ENCODE measurements around the gene GDA. TPM values are rescaled to one million over a fixed set of nuclear protein-coding genes. Genes with fewer than 3 reads are reported as not detected.

GDA gene
- total RNA-seq, result 0.55 TPM

DNA sequence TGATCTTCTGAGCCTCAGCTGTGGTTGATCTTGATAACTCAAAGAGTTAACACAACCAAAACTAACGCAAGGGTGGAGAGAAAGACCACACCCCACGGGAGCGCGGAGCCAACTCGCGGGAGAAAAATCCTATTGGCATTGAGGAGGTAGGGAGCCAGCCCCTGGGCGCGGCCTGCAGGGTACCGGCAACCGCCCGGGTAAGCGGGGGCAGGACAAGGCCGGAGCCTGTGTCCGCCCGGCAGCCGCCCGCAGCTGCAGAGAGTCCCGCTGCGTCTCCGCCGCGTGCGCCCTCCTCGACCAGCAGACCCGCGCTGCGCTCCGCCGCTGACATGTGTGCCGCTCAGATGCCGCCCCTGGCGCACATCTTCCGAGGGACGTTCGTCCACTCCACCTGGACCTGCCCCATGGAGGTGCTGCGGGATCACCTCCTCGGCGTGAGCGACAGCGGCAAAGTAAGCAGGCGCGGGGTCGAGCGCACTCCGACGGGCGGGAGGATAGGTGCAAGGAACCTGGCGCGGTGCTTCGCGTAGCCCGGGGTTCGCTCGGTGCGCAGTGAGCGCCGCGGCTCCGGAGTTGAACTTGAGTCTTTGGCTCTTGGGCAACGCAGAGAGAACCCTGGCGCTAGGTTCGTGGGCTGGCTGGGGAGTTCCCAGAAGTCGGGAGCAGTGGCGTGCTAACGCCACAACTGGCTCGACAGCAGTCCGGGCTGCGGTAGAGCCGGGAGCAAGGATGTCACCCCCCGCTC is at the start of gene GDA:
GDA (plus strand) TSS at position 210 of the 745 bp plus-strand sequence; CDS start at position 330, 120 bp downstream.

Other genes starting within 250 kb of the GDA start
- gene ABHD17B, start 238.2 kb upstream of the GDA start, total RNA-seq, result 65.3 TPM
- gene C9orf85, start 237.8 kb upstream of the GDA start, total RNA-seq, result 17.3 TPM
- gene C9orf57, start 88.8 kb upstream of the GDA start, total RNA-seq, result not detected
- 273 TPM for gene ZFAND5, start 215.8 kb downstream of the GDA start, total RNA-seq

Measured in camera-type eye (tissue), 1 donor.